HAP-1 (cell line): ENCODE measurements around the gene RAB11FIP4.
"Not testable (repeated sequence)": the region's sequence is repeated elsewhere in the genome, so short reads cannot be mapped to it uniquely, and the experiment has no call there.

Experiments
- DNase-seq, 2 experiments: peaks; one replicate each; pipeline ENCODE4 v3.0.0-alpha.2; 2016 to 2020; ENCODE audit warnings: low spot score in 2 of 2
- H3K27me3 ChIP-seq: fragments of 250-450 bp; sonication (Bioruptor Pico); 2 replicates; pipeline ENCODE4 v1.5.1; 2020; ENCODE audit warnings: low read depth, mild to moderate bottlenecking, moderate library complexity
- H3K36me3 ChIP-seq: fragments of 250-450 bp; sonication (Bioruptor Pico); replicated peaks from 2 replicates; pipeline ENCODE4 v1.5.1; 2020; ENCODE audit warnings: mild to moderate bottlenecking
- H3K4me1 ChIP-seq: fragments of 250-450 bp; sonication (Bioruptor Pico); 2 replicates; pipeline ENCODE4 v1.5.1; 2020; ENCODE audit warnings: mild to moderate bottlenecking
- H3K4me3 ChIP-seq: fragments of 250-450 bp; sonication (Bioruptor Pico); 2 replicates; pipeline ENCODE4 v1.5.1; 2020; ENCODE audit warnings: mild to moderate bottlenecking, moderate library complexity
- H3K9me3 ChIP-seq: fragments of 250-450 bp; sonication (Bioruptor Pico); 2 replicates; pipeline ENCODE4 v1.5.1; 2020; ENCODE audit warnings: mild to moderate bottlenecking, moderate library complexity
- in situ Hi-C: fragments of 300-500 bp; cut with MboI; formaldehyde crosslinking; loops from 3 replicates; pipeline ENCODE4 v1.14.3; 2020; ENCODE audit warnings: low sequenced_read_pairs, inconsistent platforms, mixed read lengths

RAB11FIP4 gene

GRCh38 chr17:31439716-31440115, 48.2 kb downstream of the RAB11FIP4 start:
- Histone ChIP-seq H3K36me3 (no peaks in the 10 kb centered on the region), H3K4me3 (no peak overlapping the region), H3K4me1 (peaks cover 8% of the 10 kb centered on the region), H3K27me3 (no peaks in the 10 kb centered on the region), H3K9me3 (no peaks in the 10 kb centered on the region)
- DNase-seq: no peak
- in situ Hi-C loops: loop anchor here (5.0 to 25.0 kb wide), 2 partner anchors 78 to 398 kb away; no protein-coding TSS in a partner anchor

GRCh38 chr17:31442276-31442675, 50.8 kb downstream of the RAB11FIP4 start:
- DNase-seq: no peak
- Histone ChIP-seq H3K4me3 (no peak overlapping the region), H3K9me3 (no peaks in the 10 kb centered on the region), H3K27me3 (no peaks in the 10 kb centered on the region), H3K4me1 (peaks cover 8% of the 10 kb centered on the region), H3K36me3 (no peaks in the 10 kb centered on the region)
- in situ Hi-C loops: loop anchor here (5.0 to 25.0 kb wide), 2 partner anchors 75 to 395 kb away; no protein-coding TSS in a partner anchor

DNA sequence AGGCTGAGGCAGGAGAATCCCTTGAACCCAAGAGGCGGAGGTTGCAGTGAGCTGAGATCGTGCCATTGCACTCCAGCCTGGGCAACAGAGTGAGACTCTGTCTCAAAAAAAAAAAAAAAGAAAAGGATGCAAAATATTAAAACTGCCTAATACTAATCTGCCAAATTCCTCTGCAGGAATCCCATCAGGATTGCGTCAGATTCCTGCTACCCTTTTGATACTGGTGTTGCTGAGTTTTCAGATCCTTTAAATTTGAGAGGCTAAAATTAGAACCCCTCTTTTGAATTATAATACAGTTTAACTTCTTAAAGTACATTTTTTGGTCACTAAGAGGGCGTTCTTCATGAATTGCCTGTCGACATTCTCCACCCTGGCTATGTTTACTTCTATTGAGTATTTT, 51.4 kb downstream of the RAB11FIP4 start:
- H3K4me1 ChIP-seq, H3K9me3 ChIP-seq, H3K27me3 ChIP-seq, DNase-seq, H3K36me3 ChIP-seq, H3K4me3 ChIP-seq: not testable (repeated sequence)
- in situ Hi-C loops: loop anchor here (5.0 to 25.0 kb wide), 2 partner anchors 74 to 394 kb away; no protein-coding TSS in a partner anchor

GRCh38 chr17:31443386-31443785, 51.9 kb downstream of the RAB11FIP4 start:
- no peak for DNase-seq
- Histone ChIP-seq H3K9me3 (no peaks in the 10 kb centered on the region), H3K27me3 (no peaks in the 10 kb centered on the region), H3K4me1 (peaks cover 8% of the 10 kb centered on the region), H3K36me3 (no peaks in the 10 kb centered on the region), H3K4me3 (no peak overlapping the region)
- in situ Hi-C loops: loop anchor here (5.0 to 25.0 kb wide), 2 partner anchors 74 to 394 kb away; no protein-coding TSS in a partner anchor

DNA sequence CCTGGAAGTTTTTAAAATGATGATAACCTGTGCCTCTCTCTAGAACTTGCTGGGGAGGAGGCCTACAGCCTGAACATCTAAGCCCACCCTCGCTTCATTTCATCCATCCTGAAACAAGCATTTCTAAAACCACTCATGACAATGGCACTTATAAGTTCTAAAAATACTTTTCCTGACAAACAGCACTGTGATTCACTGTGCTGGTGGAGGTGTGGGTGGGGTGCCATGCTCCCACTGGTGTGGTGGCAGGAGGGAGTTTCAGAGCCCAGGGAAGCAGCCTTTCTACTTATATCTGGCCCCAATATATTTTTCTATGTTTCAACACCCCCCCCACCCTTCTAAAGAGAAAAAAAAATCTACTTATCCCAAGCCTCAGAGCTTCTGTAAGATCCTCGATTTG, 52.6 kb downstream of the RAB11FIP4 start:
- Histone ChIP-seq H3K4me1 (peaks cover 8% of the 10 kb centered on the region), H3K27me3 (no peaks in the 10 kb centered on the region), H3K36me3 (no peaks in the 10 kb centered on the region), H3K4me3 (no peak overlapping the region), H3K9me3 (no peaks in the 10 kb centered on the region)
- DNase-seq: no peak
- in situ Hi-C loops: loop anchor here (5.0 to 25.0 kb wide), 2 partner anchors 73 to 393 kb away; no protein-coding TSS in a partner anchor

- Histone ChIP-seq H3K36me3 (no peaks in the 10 kb centered on the region), H3K9me3 (no peaks in the 10 kb centered on the region), H3K4me3 (no peak overlapping the region), H3K27me3 (no peaks in the 10 kb centered on the region), H3K4me1 (peaks cover 8% of the 10 kb centered on the region)
- in situ Hi-C loops: loop anchor here (25.0 kb wide), 1 partner anchor 391 kb away; no protein-coding TSS in a partner anchor
- no peak for DNase-seq
Measured at GRCh38 chr17:31446195-31446967, 54.9 kb downstream of the RAB11FIP4 start.

DNA sequence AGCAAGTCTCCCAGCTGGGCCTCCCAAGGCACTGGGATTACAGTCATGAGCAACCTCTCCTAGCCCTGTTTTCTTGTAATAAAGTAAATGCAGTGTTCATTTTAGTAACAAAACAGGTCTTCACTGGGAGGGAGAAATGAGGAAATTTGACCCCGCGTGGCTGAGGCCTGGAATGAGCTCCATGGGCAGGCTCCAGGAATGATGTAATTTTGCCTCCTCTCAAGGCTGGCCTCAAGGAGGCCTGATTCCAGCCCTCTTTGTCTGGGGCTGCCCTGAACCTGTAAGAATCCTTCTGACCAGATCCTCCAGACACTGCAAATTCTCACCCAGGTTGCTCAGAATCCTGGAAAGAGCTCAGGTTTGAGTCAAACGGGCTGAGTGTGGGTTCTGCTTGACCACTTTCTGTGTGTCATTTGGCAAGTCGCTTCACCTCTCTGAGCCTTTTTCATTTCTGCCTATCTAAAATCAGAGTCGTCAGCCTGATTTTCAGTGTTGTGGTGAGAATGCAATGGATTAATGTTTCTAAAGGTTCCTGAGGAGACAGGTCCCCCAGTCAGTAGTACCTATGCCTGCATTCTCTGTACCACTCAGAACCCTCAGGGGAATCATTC, 57.1 kb downstream of the RAB11FIP4 start:
- DNase-seq: no peak
- H3K36me3 ChIP-seq: no peaks in the 10 kb centered on the region
- in situ Hi-C loops: loop anchor here (25.0 kb wide), 1 partner anchor 389 kb away; no protein-coding TSS in a partner anchor
- no peak overlapping the region for H3K4me3 ChIP-seq
- no peaks in the 10 kb centered on the region for H3K4me1 ChIP-seq
- no peaks in the 10 kb centered on the region for H3K9me3 ChIP-seq
- no peaks in the 10 kb centered on the region for H3K27me3 ChIP-seq

DNA sequence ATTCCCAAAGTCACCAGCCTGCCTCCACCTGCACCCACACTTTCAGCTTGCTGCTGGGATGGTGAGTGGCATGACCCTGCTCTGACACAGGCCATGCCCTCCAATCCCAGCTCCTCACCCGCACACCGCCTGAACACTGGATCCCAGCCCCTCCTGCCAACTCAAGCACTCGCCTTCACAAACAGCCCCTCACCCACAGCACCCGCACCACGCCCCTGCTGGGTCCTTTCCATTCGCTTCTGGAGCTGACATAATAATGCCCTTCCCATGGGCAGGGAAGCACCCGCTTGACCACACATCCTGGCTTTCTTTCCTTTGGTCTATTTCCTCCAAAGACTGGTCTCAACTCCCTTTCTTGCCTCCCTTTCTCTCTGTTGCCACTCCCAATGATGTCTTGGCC, 57.6 kb downstream of the RAB11FIP4 start:
- Histone ChIP-seq H3K4me1 (no peaks in the 10 kb centered on the region), H3K36me3 (no peaks in the 10 kb centered on the region), H3K27me3 (no peaks in the 10 kb centered on the region), H3K9me3 (no peaks in the 10 kb centered on the region), H3K4me3 (no peak overlapping the region)
- no peak for DNase-seq
- in situ Hi-C loops: loop anchor here (25.0 kb wide), 1 partner anchor 388 kb away; no protein-coding TSS in a partner anchor

- H3K36me3 ChIP-seq: no peaks in the 10 kb centered on the region
- no peaks in the 10 kb centered on the region for H3K9me3 ChIP-seq
- H3K27me3 ChIP-seq: no peaks in the 10 kb centered on the region
- no peak for DNase-seq
- no peaks in the 10 kb centered on the region for H3K4me1 ChIP-seq
- no peak overlapping the region for H3K4me3 ChIP-seq
- in situ Hi-C loops: loop anchor here (25.0 kb wide), 1 partner anchor 388 kb away; no protein-coding TSS in a partner anchor
Measured at GRCh38 chr17:31449746-31450145, 58.3 kb downstream of the RAB11FIP4 start.

DNA sequence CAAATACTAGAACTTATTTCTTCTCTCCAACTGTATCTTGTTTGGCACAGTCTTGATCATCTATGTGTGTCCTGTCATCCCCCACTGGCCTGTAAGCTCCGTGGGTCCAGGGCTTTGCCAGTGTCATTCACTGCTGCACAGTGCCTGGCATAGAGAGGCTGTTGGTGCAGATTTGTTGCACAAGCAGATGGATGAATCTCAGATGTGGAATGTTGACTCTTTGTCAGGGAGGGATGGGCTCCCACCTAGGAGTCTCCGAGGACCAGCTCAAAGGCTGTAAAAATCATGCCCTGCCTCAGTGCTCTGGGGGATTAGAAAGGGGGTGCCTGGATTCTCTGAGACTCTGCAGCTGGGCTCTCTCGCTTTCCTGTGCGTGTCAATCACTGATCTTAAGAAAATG, 60.6 kb downstream of the RAB11FIP4 start:
- in situ Hi-C loops: no loop called here
- H3K36me3 ChIP-seq: no peaks in the 10 kb centered on the region
- no peaks in the 10 kb centered on the region for H3K27me3 ChIP-seq
- DNase-seq: no peak
- no peak overlapping the region for H3K4me3 ChIP-seq
- no peaks in the 10 kb centered on the region for H3K9me3 ChIP-seq
- no peaks in the 10 kb centered on the region for H3K4me1 ChIP-seq

DNA sequence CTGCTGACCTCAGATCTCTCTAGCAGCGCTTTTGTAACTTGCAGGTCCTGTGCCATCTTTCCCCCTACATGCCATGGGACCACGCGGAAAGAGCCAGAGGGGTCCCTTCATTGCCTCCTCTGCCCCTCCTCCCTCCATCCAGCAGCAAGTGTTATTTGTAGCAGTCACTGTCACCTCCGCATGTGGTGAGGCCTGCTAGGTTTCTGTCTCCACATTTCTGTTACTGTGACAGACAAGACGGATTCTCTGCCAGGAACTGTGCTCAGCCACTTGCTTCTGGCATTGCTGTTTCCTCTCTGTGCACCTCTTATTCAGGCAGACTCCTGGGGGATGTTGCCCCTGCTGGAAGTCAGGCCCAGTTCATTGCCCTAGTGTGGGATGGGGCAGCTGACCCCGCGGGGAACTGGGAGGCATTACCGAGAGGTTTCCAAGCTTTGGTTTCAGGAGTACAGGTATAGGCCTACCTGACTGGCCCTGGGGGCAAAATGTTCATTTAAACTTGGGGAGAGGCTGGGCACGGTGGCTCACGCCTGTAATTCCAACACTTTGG, 61.2 kb downstream of the RAB11FIP4 start:
- in situ Hi-C loops: no loop called here

DNA sequence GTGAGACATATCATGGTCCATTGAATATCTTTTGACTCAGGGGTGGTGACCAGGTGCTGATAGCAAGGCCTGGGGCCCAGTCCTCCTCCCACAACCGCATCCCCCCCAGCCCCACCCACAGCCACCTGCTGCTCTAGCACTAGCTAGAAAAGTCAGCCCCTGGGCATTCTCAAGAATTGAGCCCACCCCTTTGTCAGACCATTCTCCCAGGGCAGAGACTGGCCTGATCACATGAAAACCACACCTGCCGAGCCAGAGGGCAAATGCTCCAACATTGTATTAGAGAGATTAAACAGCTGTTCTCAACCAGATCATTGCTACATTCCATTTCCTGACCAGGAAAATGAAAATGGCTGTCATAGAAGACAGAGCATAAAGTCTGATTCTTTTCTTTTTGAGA, 62.4 kb downstream of the RAB11FIP4 start:
- in situ Hi-C loops: no loop called here
- Histone ChIP-seq H3K4me1 (no peaks in the 10 kb centered on the region), H3K9me3 (no peaks in the 10 kb centered on the region), H3K4me3 (no peak overlapping the region), H3K27me3 (no peaks in the 10 kb centered on the region), H3K36me3 (no peaks in the 10 kb centered on the region)
- no peak for DNase-seq

More for the DNA sequence above, 61.2 kb downstream of the RAB11FIP4 start:
- DNase-seq: no peak
- no peaks in the 10 kb centered on the region for H3K27me3 ChIP-seq
- H3K4me3 ChIP-seq: no peak overlapping the region
- no peaks in the 10 kb centered on the region for H3K9me3 ChIP-seq
- no peaks in the 10 kb centered on the region for H3K36me3 ChIP-seq
- no peaks in the 10 kb centered on the region for H3K4me1 ChIP-seq

- Histone ChIP-seq H3K9me3 (no peaks in the 10 kb centered on the region), H3K27me3 (no peaks in the 10 kb centered on the region), H3K4me3 (no peak overlapping the region), H3K4me1 (no peaks in the 10 kb centered on the region), H3K36me3 (no peaks in the 10 kb centered on the region)
- in situ Hi-C loops: no loop called here
- DNase-seq: no peak
Measured at GRCh38 chr17:31456814-31457213, 65.3 kb downstream of the RAB11FIP4 start.
